ENCODE measurements around the gene GRIN2C. TPM values are rescaled to one million over a fixed set of nuclear protein-coding genes. Genes with fewer than 3 reads are reported as not detected.

Gene GRIN2C
- total and polyA plus RNA-seq, 4 donors = 0.03 to 1.6 (median 0.19) TPM; not detected in 1

DNA sequence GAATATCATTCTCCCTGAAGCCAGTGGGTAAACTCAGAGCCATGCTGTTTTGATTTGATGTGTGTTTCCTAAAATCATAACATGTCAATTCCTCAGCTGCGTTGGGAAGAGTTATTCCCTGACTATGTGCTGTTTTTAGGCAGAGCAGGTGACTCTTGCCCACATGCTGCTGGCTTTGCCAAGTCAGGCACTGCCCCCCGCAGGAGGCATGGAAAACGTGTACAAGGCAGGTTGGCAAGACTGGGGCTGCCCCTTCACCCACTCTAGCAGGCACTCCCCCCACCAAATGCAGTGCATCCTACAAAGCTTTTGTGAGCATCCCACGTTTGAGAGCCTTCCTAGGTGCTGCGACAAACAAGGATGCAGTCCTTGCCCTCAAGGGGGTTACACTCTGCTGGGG is 45.2 kb downstream of the GRIN2C start:
- peaks cover 0 to under 1% of the 10 kb centered on the region in 2 donors for H3K36me3 ChIP-seq (ENCODE audit: control insufficient read depth in 1 of 2, insufficient read depth in 2 of 2, low read length in 1 of 2)
- 81 to 87% methylated on average over 5 of the region's 5 CpGs for WGBS, 2 donors
- ATAC-seq (ENCODE audit: low FRiP score) = no peak

DNA sequence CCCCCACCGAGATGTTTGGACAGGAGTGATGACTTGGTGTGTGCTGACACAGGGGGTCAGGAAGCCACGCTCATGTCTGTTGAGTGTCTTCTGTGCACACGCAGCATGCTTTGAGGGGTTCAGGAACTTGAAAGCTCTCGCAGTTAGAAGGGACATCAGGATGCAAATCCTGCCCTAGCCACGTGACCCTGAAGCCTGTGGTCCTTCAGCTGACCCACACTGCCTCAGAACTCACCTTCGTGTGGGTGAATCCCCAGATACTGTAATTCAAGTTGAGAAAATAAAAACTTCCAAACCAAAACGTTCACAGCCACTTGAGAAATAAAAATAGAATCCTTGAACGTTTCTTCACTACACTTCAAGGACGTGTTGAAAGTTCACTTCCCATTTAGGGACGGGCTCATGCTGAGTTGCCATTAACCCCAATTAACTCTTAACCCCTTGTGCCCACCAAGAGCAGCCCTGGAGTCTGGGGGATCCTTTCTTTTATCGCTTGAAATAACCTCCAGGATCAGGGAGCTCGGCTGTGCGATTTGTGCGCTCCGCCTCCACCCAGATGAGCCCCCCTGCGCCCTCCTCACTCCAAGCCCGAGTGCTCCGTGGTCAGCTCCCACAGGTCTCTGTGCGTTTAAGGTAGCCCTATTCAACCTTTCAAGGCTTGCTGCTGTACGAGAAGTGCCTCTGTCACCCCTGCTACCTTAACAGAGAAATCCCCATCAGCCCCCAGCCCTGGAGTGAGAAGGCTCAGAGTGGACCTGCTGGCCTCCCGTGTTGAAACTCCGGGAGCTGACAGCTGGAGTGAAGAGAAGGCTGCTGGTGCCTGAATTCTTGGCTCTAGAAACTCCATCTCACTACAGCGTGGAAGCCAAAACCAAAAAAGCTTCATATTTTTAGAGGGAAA is 47.3 kb downstream of the GRIN2C start:
- Histone ChIP-seq H3K27me3 (ENCODE audit: control insufficient read depth in 1 of 2, insufficient read depth in 2 of 2, low read length in 1 of 2) (no peaks in the 10 kb centered on the region), H3K4me1 (ENCODE audit: control insufficient read depth in 1 of 2, insufficient read depth in 2 of 2, low read length in 2 of 2) (no peaks in the 10 kb centered on the region), H3K9me3 (ENCODE audit: control insufficient read depth, low read length) (no peaks in the 10 kb centered on the region), H3K27ac (ENCODE audit: low read depth in 1 of 2, low read length in 2 of 2) (no peak overlapping the region), H3K36me3 (ENCODE audit: control insufficient read depth in 1 of 2, insufficient read depth in 2 of 2, low read length in 1 of 2) (no peaks in the 10 kb centered on the region), H3K4me3 (ENCODE audit: low read length in 2 of 2) (no peak overlapping the region)
- DNase-seq (no peak), ATAC-seq (ENCODE audit: low FRiP score) (no peak)
- WGBS, 2 donors = 29 to 34% methylated on average over 23 of the region's 23 CpGs
- intact Hi-C loops (cut with DNase I) = no loop called here

More for the DNA sequence above, 45.2 kb downstream of the GRIN2C start:
- no peak overlapping the region for H3K4me3 ChIP-seq (ENCODE audit: low read length in 2 of 2)
- H3K4me1 ChIP-seq (ENCODE audit: control insufficient read depth in 1 of 2, insufficient read depth in 2 of 2, low read length in 2 of 2) = no peaks in the 10 kb centered on the region
- H3K27ac ChIP-seq (ENCODE audit: low read depth in 1 of 2, low read length in 2 of 2) = no peak overlapping the region
- no peaks in the 10 kb centered on the region for H3K9me3 ChIP-seq (ENCODE audit: control insufficient read depth, low read length)
- no peak for DNase-seq
- no peaks in the 10 kb centered on the region for H3K27me3 ChIP-seq (ENCODE audit: control insufficient read depth in 1 of 2, insufficient read depth in 2 of 2, low read length in 1 of 2)
- intact Hi-C loops (cut with DNase I) = no loop called here

DNA sequence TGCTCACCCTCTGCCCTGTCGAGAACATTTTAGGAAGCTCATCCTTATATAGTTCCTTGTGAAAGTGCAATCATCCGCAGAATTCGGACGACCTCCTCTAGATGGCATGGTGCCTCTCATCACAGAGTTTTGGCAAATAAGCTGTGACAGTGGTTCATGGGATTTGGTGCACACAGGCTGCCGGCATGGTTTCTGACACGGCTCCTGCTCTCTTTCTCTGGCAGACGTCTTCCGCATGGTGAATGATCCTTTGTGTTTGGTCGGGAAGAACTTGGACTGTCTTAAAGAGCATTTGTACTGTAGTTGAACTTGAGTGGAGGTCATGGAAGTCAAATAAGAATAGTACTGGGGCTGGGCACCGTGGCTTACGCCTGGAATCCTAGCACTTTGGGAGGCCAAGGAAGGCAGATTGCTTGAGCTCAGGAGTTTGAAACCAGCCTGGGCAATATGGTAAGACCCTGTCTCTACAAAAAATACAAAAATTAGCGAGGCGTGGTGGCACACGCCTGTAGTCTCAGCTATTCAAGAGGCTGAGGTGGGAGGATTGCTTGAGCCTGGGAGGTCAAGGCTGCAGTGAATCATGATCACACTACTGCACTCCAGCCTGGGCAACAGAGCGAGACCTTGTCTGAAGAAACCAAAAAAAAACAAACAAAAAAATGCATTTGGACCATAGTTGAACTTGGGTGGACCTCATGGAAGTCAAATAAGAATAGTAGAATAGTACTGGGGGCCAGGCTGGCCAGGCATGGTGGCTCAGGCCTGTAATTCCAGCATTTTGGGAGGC is 48.8 kb downstream of the GRIN2C start:
- Histone ChIP-seq H3K36me3 (ENCODE audit: control insufficient read depth in 1 of 2, insufficient read depth in 2 of 2, low read length in 1 of 2) (no peaks in the 10 kb centered on the region), H3K27ac (ENCODE audit: low read depth in 1 of 2, low read length in 2 of 2) (no peak overlapping the region), H3K4me3 (ENCODE audit: low read length in 2 of 2) (no peak overlapping the region), H3K27me3 (ENCODE audit: control insufficient read depth in 1 of 2, insufficient read depth in 2 of 2, low read length in 1 of 2) (no peaks in the 10 kb centered on the region), H3K4me1 (ENCODE audit: control insufficient read depth in 1 of 2, insufficient read depth in 2 of 2, low read length in 2 of 2) (no peaks in the 10 kb centered on the region), H3K9me3 (ENCODE audit: control insufficient read depth, low read length) (no peaks in the 10 kb centered on the region)
- intact Hi-C loops (cut with DNase I) = no loop called here
- DNase-seq (no peak), ATAC-seq (ENCODE audit: low FRiP score) (no peak)
- 88 to 91% methylated on average over 15 of the region's 15 CpGs for WGBS, 2 donors

DNA sequence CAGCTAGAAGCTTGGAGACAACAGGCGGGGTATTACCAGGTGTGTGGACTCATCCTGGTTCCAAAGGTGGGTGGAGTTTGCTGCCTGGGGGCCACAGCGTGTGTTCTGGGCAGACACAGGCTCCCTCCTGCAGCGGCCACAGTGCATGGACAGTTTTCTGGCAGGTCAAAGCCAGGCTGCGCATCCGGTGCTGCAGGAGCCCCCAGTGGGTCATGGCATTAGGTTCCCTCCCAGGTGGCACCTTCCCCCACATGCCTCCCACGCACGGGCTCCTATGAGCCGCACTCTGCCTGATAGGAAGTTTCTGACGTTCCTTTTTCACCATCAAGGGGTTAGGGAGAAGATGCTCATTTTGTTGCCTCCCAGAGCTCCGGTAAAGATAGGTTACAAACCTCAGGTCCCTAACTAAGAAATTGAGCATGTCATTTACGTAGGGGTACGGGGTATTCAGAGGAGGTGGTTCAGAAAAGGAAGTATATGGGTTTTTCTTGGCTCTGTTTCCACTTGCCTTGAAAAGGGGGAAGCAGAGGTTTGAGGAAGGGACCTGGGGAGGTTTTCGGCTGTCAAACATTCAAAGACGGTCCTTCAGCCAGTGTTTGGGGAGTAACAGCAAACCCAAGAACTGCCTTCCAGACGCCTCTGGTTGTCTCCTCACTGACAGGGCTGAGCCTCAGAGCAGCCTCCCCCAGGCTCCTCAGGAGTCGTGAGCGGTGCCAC is 50.8 kb downstream of the GRIN2C start:
- no peaks in the 10 kb centered on the region for H3K4me1 ChIP-seq (ENCODE audit: control insufficient read depth in 1 of 2, insufficient read depth in 2 of 2, low read length in 2 of 2)
- ATAC-seq (ENCODE audit: low FRiP score) = no peak

DNA sequence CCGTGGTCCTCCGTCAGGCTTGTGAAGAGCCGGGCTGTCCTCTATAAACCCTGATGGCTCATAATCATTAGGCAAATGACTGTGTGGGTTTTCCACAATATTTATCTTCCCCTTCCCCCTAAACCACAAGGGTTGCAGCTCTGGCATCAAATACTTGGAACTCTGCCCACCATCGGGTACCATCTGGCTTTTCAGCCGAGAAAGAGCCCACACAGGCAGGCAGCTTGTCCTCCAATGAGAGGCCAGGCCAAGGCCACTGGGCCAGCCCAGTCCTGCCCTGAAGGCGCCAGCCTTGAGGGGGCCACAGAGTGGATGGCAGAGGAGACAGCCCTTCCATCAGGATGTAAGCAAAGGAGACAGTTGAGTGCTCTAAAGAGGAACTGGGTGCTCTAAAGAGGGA is 51.8 kb downstream of the GRIN2C start:
- no peaks in the 10 kb centered on the region for H3K27me3 ChIP-seq (ENCODE audit: control insufficient read depth in 1 of 2, insufficient read depth in 2 of 2, low read length in 1 of 2)
- intact Hi-C loops (cut with DNase I) = no loop called here
- DNase-seq (no peak), ATAC-seq (ENCODE audit: low FRiP score) (no peak)
- H3K36me3 ChIP-seq (ENCODE audit: control insufficient read depth in 1 of 2, insufficient read depth in 2 of 2, low read length in 1 of 2) = no peaks in the 10 kb centered on the region
- H3K4me1 ChIP-seq (ENCODE audit: control insufficient read depth in 1 of 2, insufficient read depth in 2 of 2, low read length in 2 of 2) = no peaks in the 10 kb centered on the region
- no peaks in the 10 kb centered on the region for H3K9me3 ChIP-seq (ENCODE audit: control insufficient read depth, low read length)
- H3K27ac ChIP-seq (ENCODE audit: low read depth in 1 of 2, low read length in 2 of 2) = no peak overlapping the region
- no peak overlapping the region for H3K4me3 ChIP-seq (ENCODE audit: low read length in 2 of 2)
- 68 to 73% methylated on average over 6 of the region's 6 CpGs for WGBS, 2 donors

More for the DNA sequence above, 50.8 kb downstream of the GRIN2C start:
- Histone ChIP-seq H3K27me3 (ENCODE audit: control insufficient read depth in 1 of 2, insufficient read depth in 2 of 2, low read length in 1 of 2) (no peaks in the 10 kb centered on the region), H3K36me3 (ENCODE audit: control insufficient read depth in 1 of 2, insufficient read depth in 2 of 2, low read length in 1 of 2) (no peaks in the 10 kb centered on the region), H3K9me3 (ENCODE audit: control insufficient read depth, low read length) (no peaks in the 10 kb centered on the region), H3K4me3 (ENCODE audit: low read length in 2 of 2) (no peak overlapping the region), H3K27ac (ENCODE audit: low read depth in 1 of 2, low read length in 2 of 2) (no peak overlapping the region)
- WGBS, 2 donors = 91 to 92% methylated on average over 17 of the region's 17 CpGs
- no peak for DNase-seq
- intact Hi-C loops (cut with DNase I) = no loop called here

DNA sequence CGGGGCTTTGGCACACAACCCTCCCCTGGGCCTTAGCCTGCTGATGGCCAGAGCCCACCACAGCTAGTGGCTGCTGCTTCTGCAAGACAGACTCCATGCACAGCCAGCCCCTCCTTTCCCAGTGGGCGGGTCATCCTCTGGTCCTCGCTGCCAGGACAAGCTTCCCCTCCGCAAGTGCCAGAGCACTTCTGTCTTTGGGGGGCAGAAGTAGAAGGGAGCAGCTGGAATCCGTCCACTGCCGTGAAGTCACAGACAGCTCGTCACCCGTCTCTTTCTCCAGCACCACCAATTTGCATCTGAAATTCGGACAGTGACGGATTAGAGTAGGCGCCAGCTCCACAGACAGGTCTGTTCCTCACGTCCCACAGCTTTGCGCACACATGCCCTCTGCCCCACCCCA is 52.2 kb downstream of the GRIN2C start:
- no peaks in the 10 kb centered on the region for H3K36me3 ChIP-seq (ENCODE audit: control insufficient read depth in 1 of 2, insufficient read depth in 2 of 2, low read length in 1 of 2)
- H3K27ac ChIP-seq (ENCODE audit: low read depth in 1 of 2, low read length in 2 of 2) = no peak overlapping the region
- WGBS, 2 donors = 90 to 95% methylated on average over 12 to 13 of the region's 13 CpGs
- DNase-seq (no peak), ATAC-seq (ENCODE audit: low FRiP score) (no peak)
- H3K4me3 ChIP-seq (ENCODE audit: low read length in 2 of 2) = no peak overlapping the region
- H3K4me1 ChIP-seq (ENCODE audit: control insufficient read depth in 1 of 2, insufficient read depth in 2 of 2, low read length in 2 of 2) = no peaks in the 10 kb centered on the region
- no peaks in the 10 kb centered on the region for H3K27me3 ChIP-seq (ENCODE audit: control insufficient read depth in 1 of 2, insufficient read depth in 2 of 2, low read length in 1 of 2)
- H3K9me3 ChIP-seq (ENCODE audit: control insufficient read depth, low read length) = no peaks in the 10 kb centered on the region
- intact Hi-C loops (cut with DNase I) = no loop called here

DNA sequence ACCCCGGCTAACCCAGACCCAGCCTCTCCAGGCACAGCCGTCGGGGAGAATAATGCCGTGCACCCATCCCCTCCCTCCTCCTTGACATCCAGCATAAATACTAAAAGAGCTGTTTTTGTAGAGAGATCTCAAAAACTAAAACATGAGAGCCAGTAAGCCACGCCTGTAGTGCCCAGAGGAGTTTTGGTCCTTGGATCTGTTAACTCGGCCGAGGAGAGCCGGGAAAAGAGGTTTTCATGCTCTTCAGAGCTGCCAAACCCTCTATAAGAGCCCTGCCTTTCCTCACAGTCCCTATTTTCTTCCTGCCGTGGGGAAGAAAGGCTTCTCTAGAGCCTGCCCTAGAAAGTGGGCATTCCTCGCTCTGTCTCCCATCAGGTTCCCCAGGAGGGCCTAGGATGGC is 53.4 kb downstream of the GRIN2C start:
- DNase-seq (no peak), ATAC-seq (ENCODE audit: low FRiP score) (no peak)
- intact Hi-C loops (cut with DNase I) = no loop called here
- no peaks in the 10 kb centered on the region for H3K27me3 ChIP-seq (ENCODE audit: control insufficient read depth in 1 of 2, insufficient read depth in 2 of 2, low read length in 1 of 2)
- H3K36me3 ChIP-seq (ENCODE audit: control insufficient read depth in 1 of 2, insufficient read depth in 2 of 2, low read length in 1 of 2) = no peaks in the 10 kb centered on the region
- H3K9me3 ChIP-seq (ENCODE audit: control insufficient read depth, low read length) = no peaks in the 10 kb centered on the region
- no peak overlapping the region for H3K4me3 ChIP-seq (ENCODE audit: low read length in 2 of 2)
- H3K4me1 ChIP-seq (ENCODE audit: control insufficient read depth in 1 of 2, insufficient read depth in 2 of 2, low read length in 2 of 2) = no peaks in the 10 kb centered on the region
- WGBS, 2 donors = 87 to 93% methylated on average over 10 of the region's 10 CpGs
- no peak overlapping the region for H3K27ac ChIP-seq (ENCODE audit: low read depth in 1 of 2, low read length in 2 of 2)

DNA sequence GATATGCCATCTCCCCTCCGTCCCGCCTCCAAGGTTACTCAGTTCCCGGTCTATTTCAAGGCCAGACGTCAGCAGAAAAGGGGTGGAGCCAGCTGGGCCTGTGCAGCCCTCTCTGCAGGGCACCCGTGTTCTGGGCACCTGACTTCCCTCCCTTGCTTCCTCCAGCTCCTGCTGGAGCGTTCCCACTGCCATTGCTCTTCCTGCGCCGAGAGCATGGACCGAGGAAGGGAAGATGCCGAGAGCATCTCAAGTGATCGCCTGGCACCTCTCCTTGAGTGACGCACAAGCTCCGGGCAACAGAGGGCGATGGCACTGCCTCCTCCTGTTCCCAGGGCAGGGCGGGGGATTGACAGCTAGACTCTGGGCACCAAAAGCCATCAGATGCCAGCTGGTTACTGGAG is 54.1 kb downstream of the GRIN2C start:
- no peaks in the 10 kb centered on the region for H3K36me3 ChIP-seq (ENCODE audit: control insufficient read depth in 1 of 2, insufficient read depth in 2 of 2, low read length in 1 of 2)
- ATAC-seq (ENCODE audit: low FRiP score) = no peak

More for the DNA sequence above, 54.1 kb downstream of the GRIN2C start:
- 80 to 81% methylated on average over 15 of the region's 15 CpGs for WGBS, 2 donors
- H3K27ac ChIP-seq (ENCODE audit: low read depth in 1 of 2, low read length in 2 of 2) = no peak overlapping the region
- H3K27me3 ChIP-seq (ENCODE audit: control insufficient read depth in 1 of 2, insufficient read depth in 2 of 2, low read length in 1 of 2) = no peaks in the 10 kb centered on the region
- no peaks in the 10 kb centered on the region for H3K4me1 ChIP-seq (ENCODE audit: control insufficient read depth in 1 of 2, insufficient read depth in 2 of 2, low read length in 2 of 2)
- H3K4me3 ChIP-seq (ENCODE audit: low read length in 2 of 2) = no peak overlapping the region
- intact Hi-C loops (cut with DNase I) = no loop called here
- DNase-seq = no peak
- no peaks in the 10 kb centered on the region for H3K9me3 ChIP-seq (ENCODE audit: control insufficient read depth, low read length)

All from aorta (tissue), 5 donors.